Heart left ventricle (tissue), 13 donors: ENCODE measurements around the gene EPG5.

Experiments
- POLR2A ChIP-seq, 2 donors: fragments of 450-650 bp; IDR thresholded peaks; one replicate each; pipeline ENCODE4 v1.6.1; 2017; ENCODE audit warnings: antibody characterized with exemption in 2 of 2, mild to moderate bottlenecking in 2 of 2, moderate library complexity in 2 of 2
- TF ChIP-seq, protein P1 (sequence below), 12 donors: fragments of 200-600 bp; sonication (generic) in 4 of 12; IDR thresholded peaks; one replicate each; pipeline versions ENCODE4 v1.5.0 to v1.8.0; 2018 to 2022; ENCODE audit warnings: antibody characterized with exemption in 12 of 12, mild to moderate bottlenecking in 5 of 12
- donor health status: ischemic (EF 13 %, LVEDD 7.1; RV severe dilation, severe dysfunction).
- donor health status: DM: no; HTN: yes; CAD: no.
- donor health status: DM: no; HTN: no; CAD: no.
- donor health status: ischemic (EF 25% LVEDD 6.9; RV normal size, moderate dysfunction).
- donor health status: ischemic (EF 25% LVEDD 5.7; RV mildly dilated, moderate dysfunction).
- donor health status: ischemic (EF 35%, LVEDD 5.7; RV mildly dilated, moderate dysfunction).
- donor health status: nonischemic (EF 11% LVEDD 7.7; RV severe dilation, severe dysfunction).
- donor health status: DM: yes; HTN: yes; CAD: no.
- donor health status: PGD.
- donor health status: ischemic (EF 29% LVEDD 5.4; RV normal size, mild dysfunction).
- donor health status: nonischemic (EF 23%, LVEDD 6.1; RV moderate dilation, normal function).

GRCh38 chr18:45900623-45901022 is 66.5 kb downstream of the EPG5 start:
- TF ChIP-seq, protein P1, sequence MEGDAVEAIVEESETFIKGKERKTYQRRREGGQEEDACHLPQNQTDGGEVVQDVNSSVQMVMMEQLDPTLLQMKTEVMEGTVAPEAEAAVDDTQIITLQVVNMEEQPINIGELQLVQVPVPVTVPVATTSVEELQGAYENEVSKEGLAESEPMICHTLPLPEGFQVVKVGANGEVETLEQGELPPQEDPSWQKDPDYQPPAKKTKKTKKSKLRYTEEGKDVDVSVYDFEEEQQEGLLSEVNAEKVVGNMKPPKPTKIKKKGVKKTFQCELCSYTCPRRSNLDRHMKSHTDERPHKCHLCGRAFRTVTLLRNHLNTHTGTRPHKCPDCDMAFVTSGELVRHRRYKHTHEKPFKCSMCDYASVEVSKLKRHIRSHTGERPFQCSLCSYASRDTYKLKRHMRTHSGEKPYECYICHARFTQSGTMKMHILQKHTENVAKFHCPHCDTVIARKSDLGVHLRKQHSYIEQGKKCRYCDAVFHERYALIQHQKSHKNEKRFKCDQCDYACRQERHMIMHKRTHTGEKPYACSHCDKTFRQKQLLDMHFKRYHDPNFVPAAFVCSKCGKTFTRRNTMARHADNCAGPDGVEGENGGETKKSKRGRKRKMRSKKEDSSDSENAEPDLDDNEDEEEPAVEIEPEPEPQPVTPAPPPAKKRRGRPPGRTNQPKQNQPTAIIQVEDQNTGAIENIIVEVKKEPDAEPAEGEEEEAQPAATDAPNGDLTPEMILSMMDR (IDR thresholded peaks at IDR 0.05) = no peak
- TF ChIP-seq POLR2A (IDR thresholded peaks at IDR 0.05) = no peak
